ENCODE measurements around the gene GATB. TPM values are rescaled to one million over a fixed set of nuclear protein-coding genes. Genes with fewer than 3 reads are reported as not detected.

Gene GATB
- total RNA-seq, 1 donor from 2014 or later: 22.9 TPM

DNA sequence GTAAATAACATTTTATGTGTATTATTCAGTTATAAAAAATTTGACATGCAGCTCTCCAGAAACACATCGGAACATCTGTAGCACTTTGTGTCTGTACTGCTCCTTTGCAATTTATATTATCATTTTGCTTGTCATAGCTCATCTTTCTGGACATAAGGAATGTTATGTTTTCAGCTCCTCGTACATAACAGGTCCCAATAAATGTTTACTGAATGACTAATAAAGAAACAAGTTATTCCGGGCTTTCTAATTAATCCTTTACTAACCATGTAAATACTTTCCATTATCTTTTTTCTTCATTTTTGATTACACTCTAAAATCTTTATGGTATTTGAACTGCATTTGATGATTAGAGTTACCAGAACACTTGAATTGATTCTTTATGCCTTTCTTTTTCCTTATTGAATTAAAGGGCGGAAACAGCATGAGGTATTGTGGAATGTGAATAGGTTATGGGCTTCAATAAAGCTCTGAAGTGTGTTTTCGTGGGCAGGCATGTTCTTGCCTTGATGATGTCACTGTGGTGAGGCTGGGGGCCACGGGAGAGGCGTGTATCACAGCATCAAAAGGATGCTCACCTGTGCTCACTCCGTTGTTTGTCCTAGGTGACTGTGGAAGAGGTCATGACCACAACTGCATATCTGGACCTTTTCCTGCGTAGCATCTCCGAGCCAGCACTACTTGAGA, 131.6 kb downstream of the GATB start:
- POLR2A ChIA-PET: no interaction called here
- ATAC-seq (ENCODE audit: low read depth) (no peak), DNase-seq (no peak)
- intact Hi-C loops (cut with micrococcal nuclease): no loop called here
- TF ChIP-seq, protein P1, sequence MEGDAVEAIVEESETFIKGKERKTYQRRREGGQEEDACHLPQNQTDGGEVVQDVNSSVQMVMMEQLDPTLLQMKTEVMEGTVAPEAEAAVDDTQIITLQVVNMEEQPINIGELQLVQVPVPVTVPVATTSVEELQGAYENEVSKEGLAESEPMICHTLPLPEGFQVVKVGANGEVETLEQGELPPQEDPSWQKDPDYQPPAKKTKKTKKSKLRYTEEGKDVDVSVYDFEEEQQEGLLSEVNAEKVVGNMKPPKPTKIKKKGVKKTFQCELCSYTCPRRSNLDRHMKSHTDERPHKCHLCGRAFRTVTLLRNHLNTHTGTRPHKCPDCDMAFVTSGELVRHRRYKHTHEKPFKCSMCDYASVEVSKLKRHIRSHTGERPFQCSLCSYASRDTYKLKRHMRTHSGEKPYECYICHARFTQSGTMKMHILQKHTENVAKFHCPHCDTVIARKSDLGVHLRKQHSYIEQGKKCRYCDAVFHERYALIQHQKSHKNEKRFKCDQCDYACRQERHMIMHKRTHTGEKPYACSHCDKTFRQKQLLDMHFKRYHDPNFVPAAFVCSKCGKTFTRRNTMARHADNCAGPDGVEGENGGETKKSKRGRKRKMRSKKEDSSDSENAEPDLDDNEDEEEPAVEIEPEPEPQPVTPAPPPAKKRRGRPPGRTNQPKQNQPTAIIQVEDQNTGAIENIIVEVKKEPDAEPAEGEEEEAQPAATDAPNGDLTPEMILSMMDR (IDR thresholded peaks at IDR 0.05): no peak
- H3K4me3 Mint-ChIP-seq: no peak overlapping the region
- H3K4me1 Mint-ChIP-seq: no peaks in the 10 kb centered on the region
- peaks cover 27% of the 10 kb centered on the region for H3K27me3 Mint-ChIP-seq
- no peaks in the 10 kb centered on the region for H3K9me3 Mint-ChIP-seq
- no peak overlapping the region for H3K27ac Mint-ChIP-seq
- H3K36me3 Mint-ChIP-seq (ENCODE audit: low read depth): no peaks in the 10 kb centered on the region
- CTCF ChIA-PET: no interaction called here

DNA sequence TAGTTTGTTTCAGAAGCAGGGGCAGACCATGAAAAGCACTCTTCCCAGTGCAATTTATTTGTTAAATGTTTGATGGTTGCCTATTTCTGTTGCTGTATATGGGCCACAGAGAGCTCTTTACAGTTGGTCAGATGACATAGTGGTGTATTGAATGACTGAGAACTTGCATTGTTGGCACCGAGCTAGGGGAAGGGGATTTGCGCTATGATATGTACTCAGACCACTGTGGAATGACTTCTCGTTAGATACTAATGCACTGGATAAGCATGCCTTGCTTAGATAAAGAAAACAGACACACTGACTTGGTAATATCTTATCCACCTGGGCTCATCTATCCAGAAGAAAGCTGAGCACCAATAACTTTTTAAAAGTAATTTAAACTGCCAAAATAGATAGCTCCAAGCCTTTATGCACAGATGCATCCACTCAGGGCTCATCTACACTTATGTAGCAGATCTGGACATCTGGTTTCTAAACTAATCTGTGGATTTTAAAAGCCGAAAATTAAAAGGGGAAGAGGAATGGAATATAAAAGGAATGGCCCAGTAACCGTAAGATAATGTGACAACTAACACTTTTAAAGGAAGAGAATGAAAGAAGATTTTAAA, 132.7 kb downstream of the GATB start:
- no peaks in the 10 kb centered on the region for H3K4me1 Mint-ChIP-seq
- no peak overlapping the region for H3K4me3 Mint-ChIP-seq
- POLR2A ChIA-PET: no interaction called here
- no peak for DNase-seq
- H3K27me3 Mint-ChIP-seq: peaks cover 27% of the 10 kb centered on the region
- H3K9me3 Mint-ChIP-seq: no peaks in the 10 kb centered on the region
- TF ChIP-seq, protein P1 (IDR thresholded peaks at IDR 0.05): no peak
- CTCF ChIA-PET: no interaction called here
- no peaks in the 10 kb centered on the region for H3K36me3 Mint-ChIP-seq (ENCODE audit: low read depth)
- ATAC-seq (ENCODE audit: low read depth): no peak
- intact Hi-C loops (cut with micrococcal nuclease): no loop called here
- no peak overlapping the region for H3K27ac Mint-ChIP-seq

DNA sequence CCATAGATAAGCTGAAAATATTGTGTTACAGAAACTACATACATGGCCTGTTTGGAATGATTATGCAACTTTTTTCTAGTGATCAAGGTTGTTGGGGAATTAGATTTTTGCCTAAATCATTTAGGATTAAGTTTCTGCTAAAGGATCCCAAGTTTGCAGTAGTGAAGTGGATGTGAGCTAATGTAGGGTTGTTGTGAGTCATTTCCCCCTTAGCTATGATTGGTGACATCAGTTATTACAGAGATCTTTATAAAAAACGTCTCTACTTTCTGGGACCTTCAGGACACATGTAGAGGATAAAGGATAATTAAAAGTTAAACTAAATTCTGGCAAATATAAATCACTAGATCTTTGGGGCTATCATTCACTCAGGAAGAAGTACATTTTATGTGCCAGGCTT, 133.3 kb downstream of the GATB start:
- CTCF ChIA-PET: no interaction called here
- H3K27ac Mint-ChIP-seq: no peak overlapping the region

DNA sequence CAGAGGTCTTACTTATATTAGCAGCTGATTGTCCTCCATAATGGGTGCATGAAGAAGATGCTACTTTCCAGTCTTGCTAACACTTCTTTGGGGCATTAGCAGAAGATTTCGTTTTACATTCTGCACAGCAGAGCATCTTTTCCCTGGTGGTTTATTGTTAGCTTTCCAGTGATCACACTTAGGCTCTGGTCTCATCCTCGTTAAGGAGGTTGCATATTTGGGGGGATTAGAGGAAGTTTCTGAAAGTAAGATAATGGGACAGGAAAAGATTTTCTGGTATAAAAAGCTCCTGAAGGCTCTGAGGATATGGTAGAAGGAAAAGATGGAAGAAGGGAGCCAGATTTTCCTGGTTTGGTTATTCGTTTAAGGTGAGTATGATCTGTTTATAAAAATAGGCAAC, 134.1 kb downstream of the GATB start:
- no peak for ATAC-seq (ENCODE audit: low read depth)
- Mint-ChIP-seq H3K9me3 (no peaks in the 10 kb centered on the region), H3K27me3 (peaks cover 31% of the 10 kb centered on the region), H3K4me1 (no peaks in the 10 kb centered on the region), H3K27ac (no peak overlapping the region), H3K36me3 (ENCODE audit: low read depth) (no peaks in the 10 kb centered on the region), H3K4me3 (no peak overlapping the region)
- TF ChIP-seq, protein P1 (IDR thresholded peaks at IDR 0.05): no peak
- intact Hi-C loops (cut with micrococcal nuclease): no loop called here
- ChIA-PET CTCF (no interaction called here), POLR2A (no interaction called here)
- DNase-seq: no peak

More for the DNA sequence above, 133.3 kb downstream of the GATB start:
- DNase-seq: no peak
- TF ChIP-seq, protein P1 (IDR thresholded peaks at IDR 0.05): no peak
- H3K4me3 Mint-ChIP-seq: no peak overlapping the region
- H3K27me3 Mint-ChIP-seq: peaks cover 26% of the 10 kb centered on the region
- H3K36me3 Mint-ChIP-seq (ENCODE audit: low read depth): no peaks in the 10 kb centered on the region
- POLR2A ChIA-PET: no interaction called here
- no peaks in the 10 kb centered on the region for H3K9me3 Mint-ChIP-seq
- ATAC-seq (ENCODE audit: low read depth): no peak
- H3K4me1 Mint-ChIP-seq: no peaks in the 10 kb centered on the region
- intact Hi-C loops (cut with micrococcal nuclease): no loop called here

DNA sequence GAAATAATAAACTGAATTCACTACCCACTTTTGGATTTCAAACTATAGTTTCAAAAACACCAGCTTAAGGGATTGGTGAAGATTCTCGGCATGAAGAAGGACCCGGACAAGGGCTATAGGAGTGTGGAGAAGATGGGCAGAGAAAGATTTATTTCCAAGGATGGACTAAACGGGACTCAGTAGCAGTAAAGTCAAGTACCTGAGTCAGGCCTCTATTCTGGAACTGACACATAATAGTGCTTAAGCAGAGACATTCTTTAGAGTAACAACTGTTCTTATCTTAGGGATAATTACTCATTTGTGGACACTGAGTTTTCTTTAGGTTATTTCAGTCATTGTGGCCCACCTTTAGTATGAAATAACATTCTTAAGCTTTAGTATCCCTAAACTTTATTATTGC, 134.6 kb downstream of the GATB start:
- no peak for ATAC-seq (ENCODE audit: low read depth)
- TF ChIP-seq, protein P1 (IDR thresholded peaks at IDR 0.05): no peak
- no peaks in the 10 kb centered on the region for H3K9me3 Mint-ChIP-seq
- no peak for DNase-seq
- H3K36me3 Mint-ChIP-seq (ENCODE audit: low read depth): no peaks in the 10 kb centered on the region
- no peaks in the 10 kb centered on the region for H3K4me1 Mint-ChIP-seq
- H3K27ac Mint-ChIP-seq: no peak overlapping the region
- H3K4me3 Mint-ChIP-seq: no peak overlapping the region
- intact Hi-C loops (cut with micrococcal nuclease): no loop called here
- ChIA-PET POLR2A (no interaction called here), CTCF (no interaction called here)
- peaks cover 34% of the 10 kb centered on the region for H3K27me3 Mint-ChIP-seq

Data from activated B cell treated with CpG ODN at 0.5 μM for 24 hours (primary cell).